ENCODE data around the gene WASF3. TPM values are rescaled to one million over a fixed set of nuclear protein-coding genes. Genes with fewer than 3 reads are reported as not detected.
A peak's percentile ranks its signal among the peaks of the same experiment; 100 is the strongest.

The WASF3 gene, protein sequence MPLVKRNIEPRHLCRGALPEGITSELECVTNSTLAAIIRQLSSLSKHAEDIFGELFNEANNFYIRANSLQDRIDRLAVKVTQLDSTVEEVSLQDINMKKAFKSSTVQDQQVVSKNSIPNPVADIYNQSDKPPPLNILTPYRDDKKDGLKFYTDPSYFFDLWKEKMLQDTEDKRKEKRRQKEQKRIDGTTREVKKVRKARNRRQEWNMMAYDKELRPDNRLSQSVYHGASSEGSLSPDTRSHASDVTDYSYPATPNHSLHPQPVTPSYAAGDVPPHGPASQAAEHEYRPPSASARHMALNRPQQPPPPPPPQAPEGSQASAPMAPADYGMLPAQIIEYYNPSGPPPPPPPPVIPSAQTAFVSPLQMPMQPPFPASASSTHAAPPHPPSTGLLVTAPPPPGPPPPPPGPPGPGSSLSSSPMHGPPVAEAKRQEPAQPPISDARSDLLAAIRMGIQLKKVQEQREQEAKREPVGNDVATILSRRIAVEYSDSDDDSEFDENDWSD
- 70.3 TPM for polyA plus RNA-seq (2013, experiment 1 of 2)
- polyA plus RNA-seq (2013, experiment 2 of 2), result 72.7 TPM

DNA sequence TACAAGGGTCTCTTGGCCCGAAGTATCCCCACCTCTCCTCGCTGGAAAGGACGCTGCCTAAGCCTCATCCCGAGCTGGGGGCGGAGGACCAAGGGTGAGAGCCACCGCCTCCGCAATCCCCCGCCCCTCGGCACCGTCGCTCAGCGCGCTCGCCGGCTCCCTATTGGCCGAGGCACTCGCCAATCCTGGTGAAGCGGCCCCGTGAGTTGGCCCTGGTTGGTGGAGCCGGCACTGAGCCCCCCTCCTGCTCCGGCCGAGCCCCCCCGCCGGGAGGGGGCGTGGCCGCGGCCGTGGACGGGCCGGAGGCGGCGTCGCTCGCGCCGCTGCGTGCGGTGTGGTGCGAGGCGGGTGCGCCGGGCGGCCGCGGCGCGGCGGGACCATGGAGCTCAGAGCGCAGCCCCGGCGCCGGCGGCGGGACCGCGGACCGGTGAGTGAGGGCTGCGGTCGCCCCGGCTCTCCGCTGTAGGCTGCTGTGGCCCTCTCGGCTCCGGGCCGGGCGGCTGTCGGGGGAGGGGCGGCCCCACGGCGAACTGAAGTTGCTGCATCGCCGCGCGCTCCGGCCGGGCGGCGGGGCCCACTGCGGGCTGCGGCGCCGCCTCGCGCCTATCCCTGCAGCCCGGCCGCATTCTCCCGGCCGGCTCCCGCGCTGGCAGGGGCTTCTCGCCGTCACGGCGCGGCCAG lies at the start of gene WASF3:
TSS of gene WASF3 (plus strand) at position 291 of the 681 bp plus-strand sequence. CDS start 84,588 bp downstream, outside the sequence.
- H2AK5ac ChIP-seq (ENCODE audit: low read depth, low read length), result peak within 1 kb of the TSS; percentile 77
- H2BK15ac ChIP-seq (ENCODE audit: low read length), result peak within 1 kb of the TSS; percentile 99
- no peak within 1 kb of the TSS for H2BK12ac ChIP-seq (ENCODE audit: low read length)
- peak within 1 kb of the TSS; percentile 92 for H2AFZ ChIP-seq (ENCODE audit: low read length)
- H3K9ac ChIP-seq (ENCODE audit: low read depth, low read length, poor library complexity), result peak within 1 kb of the TSS; percentile 98
- H4K91ac ChIP-seq (ENCODE audit: low read depth, low read length, poor library complexity), result no peak within 1 kb of the TSS
- no peaks in the 10 kb centered on the region for H3K36me3 ChIP-seq (replicated peaks in 1 of 2; ENCODE audit: control insufficient read depth in 2 of 2, insufficient read depth in 2 of 2, low read length in 2 of 2)
- H4K8ac ChIP-seq (ENCODE audit: low read depth, low read length), result no peak within 1 kb of the TSS
- WGBS, 2 donors (ENCODE audit: extremely low coverage in 2 of 2, insufficient read length in 2 of 2, insufficient replicate concordance in 1 of 2), result no CpG with 5 or more reads among the region's 94 CpGs
- H3K18ac ChIP-seq (ENCODE audit: low read length), result peak within 1 kb of the TSS; percentile 99
- H3K14ac ChIP-seq (ENCODE audit: low read length), result peak within 1 kb of the TSS; percentile 43
- H3K4ac ChIP-seq (ENCODE audit: low read length), result peak within 1 kb of the TSS; percentile 42
- peak within 1 kb of the TSS; percentile 57 to 99 for H3K4me3 ChIP-seq (ENCODE audit: low read length in 2 of 2)
- H3K27me3 ChIP-seq (ENCODE audit: control insufficient read depth in 3 of 3, insufficient read depth in 3 of 3, low read depth in 1 of 3, low read length in 3 of 3), result peaks cover 0 to 15% (median 0%) of the 10 kb centered on the region in 3 experiments
- H3K9me3 ChIP-seq (replicated peaks in 1 of 2; ENCODE audit: control insufficient read depth in 2 of 2, insufficient read depth in 1 of 2, low read depth in 1 of 2, low read length in 2 of 2), result peaks cover 0 to 2% of the 10 kb centered on the region in 2 donors
- peak within 1 kb of the TSS; percentile 96 for H2BK5ac ChIP-seq (ENCODE audit: low read length)
- H3K79me1 ChIP-seq (ENCODE audit: low read depth, low read length), result no peaks in the 10 kb centered on the region
- H3K4me2 ChIP-seq (ENCODE audit: insufficient read depth, low read length, poor library complexity, severe bottlenecking), result peak within 1 kb of the TSS; percentile 78
- peak; percentile 95 for DNase-seq (ENCODE audit: low spot score)
- peak within 1 kb of the TSS; percentile 66 for H3K23ac ChIP-seq (ENCODE audit: low read depth, low read length, poor library complexity)
- peak within 1 kb of the TSS; percentile 88 for H3K27ac ChIP-seq (replicated peaks; ENCODE audit: low read length)
- peak within 1 kb of the TSS; percentile 63 for H2BK120ac ChIP-seq (ENCODE audit: low read depth, low read length)
- peaks cover 23 to 27% of the 10 kb centered on the region in 2 donors for H3K4me1 ChIP-seq (ENCODE audit: control insufficient read depth in 2 of 2, insufficient read depth in 1 of 2, low read depth in 1 of 2, low read length in 2 of 2)

DNA sequence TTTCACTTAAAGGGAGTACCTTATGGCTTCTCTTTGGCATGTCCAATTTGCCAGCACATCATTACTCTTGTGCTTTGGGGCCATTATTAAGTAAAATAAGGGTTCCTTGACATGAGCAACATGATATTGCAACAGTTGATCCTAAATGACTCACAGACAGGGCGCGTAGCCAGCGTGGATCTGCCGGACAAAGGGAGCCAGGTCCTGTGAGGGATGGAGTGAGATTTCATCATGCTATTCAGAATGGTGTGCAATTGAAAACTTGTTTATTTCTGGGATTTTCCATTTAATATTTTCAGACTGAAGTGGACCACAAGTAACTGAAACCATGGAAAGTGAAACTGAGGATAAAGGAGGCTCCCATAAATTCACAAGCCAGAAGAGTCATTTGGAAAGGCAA lies 48.6 kb upstream of the WASF3 start:
- Histone ChIP-seq H2BK12ac (ENCODE audit: low read length) (no peak overlapping the region), H4K91ac (ENCODE audit: low read depth, low read length, poor library complexity) (no peak overlapping the region)
- WGBS, 2 donors (ENCODE audit: extremely low coverage in 2 of 2, insufficient read length in 2 of 2, insufficient replicate concordance in 1 of 2), result no CpG with 5 or more reads among the region's 4 CpGs

DNA sequence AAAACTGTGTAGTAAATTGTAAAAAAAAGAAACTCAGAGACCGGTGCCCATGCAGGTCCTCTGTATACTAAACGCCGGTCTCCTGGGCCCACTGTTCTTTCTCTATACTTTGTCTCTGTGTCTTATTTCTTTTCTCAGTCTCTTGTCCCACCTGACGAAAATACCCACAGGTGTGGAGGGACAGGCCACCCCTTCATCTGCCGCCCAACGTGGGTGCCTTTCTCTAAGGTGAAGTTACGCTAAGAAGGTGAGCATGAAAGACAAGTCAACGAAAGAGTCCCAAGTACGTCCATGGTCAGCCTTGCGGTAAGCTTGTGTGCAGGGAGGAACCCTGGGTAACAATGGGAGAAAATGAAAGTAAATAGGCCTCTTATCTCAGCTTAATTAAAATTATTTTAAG lies 48.0 kb upstream of the WASF3 start:
- H2AFZ ChIP-seq (ENCODE audit: low read length), result no peak overlapping the region
- H3K4me3 ChIP-seq (ENCODE audit: low read length in 2 of 2), result no peak overlapping the region
- DNase-seq (ENCODE audit: low spot score), result no peak
- peaks cover 0 to 9% of the 10 kb centered on the region in 2 donors for H3K9me3 ChIP-seq (replicated peaks in 1 of 2; ENCODE audit: control insufficient read depth in 2 of 2, insufficient read depth in 1 of 2, low read depth in 1 of 2, low read length in 2 of 2)
- no peaks in the 10 kb centered on the region for H3K79me1 ChIP-seq (ENCODE audit: low read depth, low read length)
- H2AK5ac ChIP-seq (ENCODE audit: low read depth, low read length), result no peak overlapping the region
- H2BK15ac ChIP-seq (ENCODE audit: low read length), result no peak overlapping the region
- no peaks in the 10 kb centered on the region for H3K36me3 ChIP-seq (replicated peaks in 1 of 2; ENCODE audit: control insufficient read depth in 2 of 2, insufficient read depth in 2 of 2, low read length in 2 of 2)
- H3K14ac ChIP-seq (ENCODE audit: low read length), result no peak overlapping the region
- no peaks in the 10 kb centered on the region for H3K27me3 ChIP-seq (ENCODE audit: control insufficient read depth in 3 of 3, insufficient read depth in 3 of 3, low read depth in 1 of 3, low read length in 3 of 3)
- H3K4me1 ChIP-seq (ENCODE audit: control insufficient read depth in 2 of 2, insufficient read depth in 1 of 2, low read depth in 1 of 2, low read length in 2 of 2), result no peaks in the 10 kb centered on the region
- no peak overlapping the region for H3K4ac ChIP-seq (ENCODE audit: low read length)
- no peak overlapping the region for H3K9ac ChIP-seq (ENCODE audit: low read depth, low read length, poor library complexity)
- H3K23ac ChIP-seq (ENCODE audit: low read depth, low read length, poor library complexity), result no peak overlapping the region
- no CpG with 5 or more reads among the region's 10 CpGs for WGBS, 2 donors (ENCODE audit: extremely low coverage in 2 of 2, insufficient read length in 2 of 2, insufficient replicate concordance in 1 of 2)
- H3K27ac ChIP-seq (replicated peaks; ENCODE audit: low read length), result no peak overlapping the region
- H2BK5ac ChIP-seq (ENCODE audit: low read length), result no peak overlapping the region
- no peak overlapping the region for H2BK12ac ChIP-seq (ENCODE audit: low read length)
- no peak overlapping the region for H3K4me2 ChIP-seq (ENCODE audit: insufficient read depth, low read length, poor library complexity, severe bottlenecking)
- H3K18ac ChIP-seq (ENCODE audit: low read length), result no peak overlapping the region
- H2BK120ac ChIP-seq (ENCODE audit: low read depth, low read length), result no peak overlapping the region
- H4K91ac ChIP-seq (ENCODE audit: low read depth, low read length, poor library complexity), result no peak overlapping the region
- H4K8ac ChIP-seq (ENCODE audit: low read depth, low read length), result no peak overlapping the region

More for the DNA sequence above, 48.6 kb upstream of the WASF3 start:
- H2AFZ ChIP-seq (ENCODE audit: low read length), result no peak overlapping the region
- no peak overlapping the region for H3K14ac ChIP-seq (ENCODE audit: low read length)
- H3K18ac ChIP-seq (ENCODE audit: low read length), result no peak overlapping the region
- peaks cover 0 to under 1% (median 0%) of the 10 kb centered on the region in 3 experiments for H3K27me3 ChIP-seq (ENCODE audit: control insufficient read depth in 3 of 3, insufficient read depth in 3 of 3, low read depth in 1 of 3, low read length in 3 of 3)
- no peak overlapping the region for H3K4me3 ChIP-seq (ENCODE audit: low read length in 2 of 2)
- H3K27ac ChIP-seq (replicated peaks; ENCODE audit: low read length), result no peak overlapping the region
- H4K8ac ChIP-seq (ENCODE audit: low read depth, low read length), result no peak overlapping the region
- H3K9me3 ChIP-seq (replicated peaks in 1 of 2; ENCODE audit: control insufficient read depth in 2 of 2, insufficient read depth in 1 of 2, low read depth in 1 of 2, low read length in 2 of 2), result peaks cover 0 to 9% of the 10 kb centered on the region in 2 donors
- H3K9ac ChIP-seq (ENCODE audit: low read depth, low read length, poor library complexity), result no peak overlapping the region
- H2AK5ac ChIP-seq (ENCODE audit: low read depth, low read length), result no peak overlapping the region
- H2BK5ac ChIP-seq (ENCODE audit: low read length), result no peak overlapping the region
- no peaks in the 10 kb centered on the region for H3K79me1 ChIP-seq (ENCODE audit: low read depth, low read length)
- H3K4ac ChIP-seq (ENCODE audit: low read length), result no peak overlapping the region
- H3K4me1 ChIP-seq (ENCODE audit: control insufficient read depth in 2 of 2, insufficient read depth in 1 of 2, low read depth in 1 of 2, low read length in 2 of 2), result no peaks in the 10 kb centered on the region
- H3K23ac ChIP-seq (ENCODE audit: low read depth, low read length, poor library complexity), result no peak overlapping the region
- no peak for DNase-seq (ENCODE audit: low spot score)
- no peak overlapping the region for H2BK120ac ChIP-seq (ENCODE audit: low read depth, low read length)
- no peak overlapping the region for H2BK15ac ChIP-seq (ENCODE audit: low read length)
- no peaks in the 10 kb centered on the region for H3K36me3 ChIP-seq (replicated peaks in 1 of 2; ENCODE audit: control insufficient read depth in 2 of 2, insufficient read depth in 2 of 2, low read length in 2 of 2)
- no peak overlapping the region for H3K4me2 ChIP-seq (ENCODE audit: insufficient read depth, low read length, poor library complexity, severe bottlenecking)

DNA sequence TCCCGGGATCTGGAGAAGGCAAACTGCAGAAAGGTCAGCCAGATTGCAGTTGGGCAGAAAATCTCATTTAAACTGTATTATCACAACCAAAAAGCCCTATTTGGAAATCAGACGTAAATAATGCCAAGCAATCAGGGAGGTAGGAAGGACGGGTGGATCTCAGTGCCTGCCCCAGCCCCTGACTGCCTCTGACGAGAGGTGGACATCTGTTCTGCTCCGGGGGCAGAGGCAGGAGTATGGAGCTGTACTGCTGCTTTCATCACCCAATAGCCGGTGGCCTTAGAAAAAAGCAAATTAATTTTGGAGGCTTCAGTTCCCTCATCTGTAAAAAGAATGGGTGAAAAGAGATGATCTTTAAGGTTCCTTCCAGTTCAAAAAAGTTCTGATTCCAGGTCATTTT lies 43.6 kb upstream of the WASF3 start:
- Histone ChIP-seq H2AFZ (ENCODE audit: low read length) (no peak overlapping the region), H3K23ac (ENCODE audit: low read depth, low read length, poor library complexity) (no peak overlapping the region), H3K79me1 (ENCODE audit: low read depth, low read length) (no peaks in the 10 kb centered on the region), H3K36me3 (replicated peaks in 1 of 2; ENCODE audit: control insufficient read depth in 2 of 2, insufficient read depth in 2 of 2, low read length in 2 of 2) (no peaks in the 10 kb centered on the region), H3K27ac (replicated peaks; ENCODE audit: low read length) (no peak overlapping the region), H3K18ac (ENCODE audit: low read length) (no peak overlapping the region), H3K4me2 (ENCODE audit: insufficient read depth, low read length, poor library complexity, severe bottlenecking) (no peak overlapping the region), H2AK5ac (ENCODE audit: low read depth, low read length) (no peak overlapping the region), H2BK120ac (ENCODE audit: low read depth, low read length) (no peak overlapping the region), H3K27me3 (ENCODE audit: control insufficient read depth in 3 of 3, insufficient read depth in 3 of 3, low read depth in 1 of 3, low read length in 3 of 3) (no peaks in the 10 kb centered on the region), H3K4me3 (ENCODE audit: low read length in 2 of 2) (no peak overlapping the region), H3K9me3 (replicated peaks in 1 of 2; ENCODE audit: control insufficient read depth in 2 of 2, insufficient read depth in 1 of 2, low read depth in 1 of 2, low read length in 2 of 2) (peaks cover 0 to 5% of the 10 kb centered on the region in 2 donors), H3K4ac (ENCODE audit: low read length) (no peak overlapping the region), H3K14ac (ENCODE audit: low read length) (no peak overlapping the region), H2BK15ac (ENCODE audit: low read length) (no peak overlapping the region), H4K91ac (ENCODE audit: low read depth, low read length, poor library complexity) (no peak overlapping the region), H3K9ac (ENCODE audit: low read depth, low read length, poor library complexity) (no peak overlapping the region), H2BK5ac (ENCODE audit: low read length) (no peak overlapping the region), H3K4me1 (ENCODE audit: control insufficient read depth in 2 of 2, insufficient read depth in 1 of 2, low read depth in 1 of 2, low read length in 2 of 2) (peaks cover 0 to 20% of the 10 kb centered on the region in 2 donors), H4K8ac (ENCODE audit: low read depth, low read length) (no peak overlapping the region), H2BK12ac (ENCODE audit: low read length) (no peak overlapping the region)
- no CpG with 5 or more reads among the region's 6 CpGs for WGBS, 2 donors (ENCODE audit: extremely low coverage in 2 of 2, insufficient read length in 2 of 2, insufficient replicate concordance in 1 of 2)
- DNase-seq (ENCODE audit: low spot score), result no peak

Measured in neuronal stem cell (in vitro differentiated cells).